Measurements from ENCODE around the gene KCNH1. TPM values are rescaled to one million over a fixed set of nuclear protein-coding genes. Genes with fewer than 3 reads are reported as not detected.

The KCNH1 gene
- total and polyA plus RNA-seq, 2 of the 4 experiments (the other 2 are of a cell fraction) = 0.27 to 0.54 TPM

DNA sequence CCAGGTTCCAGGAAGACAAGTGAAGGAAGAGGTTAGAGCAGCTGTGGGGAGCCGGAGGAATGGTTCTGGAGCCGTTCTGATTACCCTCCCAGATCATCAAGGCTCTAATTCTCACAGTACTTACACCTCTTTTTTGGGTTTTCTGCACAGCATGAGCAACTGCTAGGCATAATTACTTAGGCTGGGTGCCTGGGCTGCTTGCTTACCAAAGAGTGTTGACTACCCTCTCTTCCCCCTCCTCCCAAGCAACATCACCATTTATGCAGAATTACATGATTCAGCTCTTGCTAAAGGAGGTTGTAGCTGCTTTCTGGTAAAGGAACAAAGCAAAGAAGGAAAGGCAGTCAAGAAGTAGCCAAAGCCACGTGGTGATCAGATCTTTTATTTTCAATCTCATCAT is 397.2 kb downstream of the KCNH1 start:
- no peak for ATAC-seq (ENCODE audit: low read depth)
- H4K5ac ChIP-seq (ENCODE audit: low read depth, low read length) = no peak overlapping the region
- no peak overlapping the region for H4K91ac ChIP-seq (ENCODE audit: insufficient read depth, low read depth, low read length)
- H4K8ac ChIP-seq (ENCODE audit: low read depth in 2 of 2, low read length in 2 of 2) = no peak overlapping the region
- no peak overlapping the region for H3K4me3 ChIP-seq (ENCODE audit: insufficient read depth, low read depth, low read length)
- dilution Hi-C loops (cut with HindIII; ENCODE audit: low sequenced_read_pairs, unreplicated experiment) = no loop called here
- in situ Hi-C loops (cut with MboI; ENCODE audit: low sequenced_read_pairs) = no loop called here
- intact Hi-C loops (cut with micrococcal nuclease) = no loop called here
- TF ChIP-seq FOS (IDR thresholded peaks at IDR 0.05; ENCODE audit: low read depth, low read length) = no peak
- TF ChIP-seq POLR2A (IDR thresholded peaks at IDR 0.05; ENCODE audit: low read depth, low read length) = no peak
- no peak for TF ChIP-seq RAD21 (IDR thresholded peaks at IDR 0.05; ENCODE audit: low read length)
- no peak for TF ChIP-seq BHLHE40 (IDR thresholded peaks at IDR 0.05; ENCODE audit: low read depth, low read length)
- TF ChIP-seq, protein P1, sequence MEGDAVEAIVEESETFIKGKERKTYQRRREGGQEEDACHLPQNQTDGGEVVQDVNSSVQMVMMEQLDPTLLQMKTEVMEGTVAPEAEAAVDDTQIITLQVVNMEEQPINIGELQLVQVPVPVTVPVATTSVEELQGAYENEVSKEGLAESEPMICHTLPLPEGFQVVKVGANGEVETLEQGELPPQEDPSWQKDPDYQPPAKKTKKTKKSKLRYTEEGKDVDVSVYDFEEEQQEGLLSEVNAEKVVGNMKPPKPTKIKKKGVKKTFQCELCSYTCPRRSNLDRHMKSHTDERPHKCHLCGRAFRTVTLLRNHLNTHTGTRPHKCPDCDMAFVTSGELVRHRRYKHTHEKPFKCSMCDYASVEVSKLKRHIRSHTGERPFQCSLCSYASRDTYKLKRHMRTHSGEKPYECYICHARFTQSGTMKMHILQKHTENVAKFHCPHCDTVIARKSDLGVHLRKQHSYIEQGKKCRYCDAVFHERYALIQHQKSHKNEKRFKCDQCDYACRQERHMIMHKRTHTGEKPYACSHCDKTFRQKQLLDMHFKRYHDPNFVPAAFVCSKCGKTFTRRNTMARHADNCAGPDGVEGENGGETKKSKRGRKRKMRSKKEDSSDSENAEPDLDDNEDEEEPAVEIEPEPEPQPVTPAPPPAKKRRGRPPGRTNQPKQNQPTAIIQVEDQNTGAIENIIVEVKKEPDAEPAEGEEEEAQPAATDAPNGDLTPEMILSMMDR (conservative IDR thresholded peaks at IDR 0.05; ENCODE audit: low read depth, low read length) = no peak
- TF ChIP-seq, protein P2, sequence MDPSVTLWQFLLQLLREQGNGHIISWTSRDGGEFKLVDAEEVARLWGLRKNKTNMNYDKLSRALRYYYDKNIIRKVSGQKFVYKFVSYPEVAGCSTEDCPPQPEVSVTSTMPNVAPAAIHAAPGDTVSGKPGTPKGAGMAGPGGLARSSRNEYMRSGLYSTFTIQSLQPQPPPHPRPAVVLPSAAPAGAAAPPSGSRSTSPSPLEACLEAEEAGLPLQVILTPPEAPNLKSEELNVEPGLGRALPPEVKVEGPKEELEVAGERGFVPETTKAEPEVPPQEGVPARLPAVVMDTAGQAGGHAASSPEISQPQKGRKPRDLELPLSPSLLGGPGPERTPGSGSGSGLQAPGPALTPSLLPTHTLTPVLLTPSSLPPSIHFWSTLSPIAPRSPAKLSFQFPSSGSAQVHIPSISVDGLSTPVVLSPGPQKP (IDR thresholded peaks at IDR 0.05; ENCODE audit: borderline replicate concordance, low read depth, low read length) = no peak
- no peak for TF ChIP-seq CHD1 (IDR thresholded peaks at IDR 0.05; ENCODE audit: low read depth, low read length)
- no peak for TF ChIP-seq NFE2L2 (IDR thresholded peaks at IDR 0.05; ENCODE audit: low read depth, low read length)
- no peak for TF ChIP-seq MAZ (IDR thresholded peaks at IDR 0.05; ENCODE audit: borderline replicate concordance, low read depth, low read length)
- no peak for TF ChIP-seq SMC3 (IDR thresholded peaks at IDR 0.05; ENCODE audit: low read depth, low read length)
- DNase-seq = no peak
- H3K4me2 ChIP-seq (ENCODE audit: low read depth, low read length) = no peak overlapping the region
- no peak overlapping the region for H2AK9ac ChIP-seq (replicated peaks; ENCODE audit: low read depth, low read length, poor library complexity)
- no TSS peak for BruUV-seq (replicated peaks)
- H3K9ac ChIP-seq (ENCODE audit: low read depth, low read length) = no peak overlapping the region
- no peaks in the 10 kb centered on the region for H3K36me3 ChIP-seq (ENCODE audit: control insufficient read depth, insufficient read depth, low read length)
- WGBS, 2 experiments (ENCODE audit: extremely low coverage in 2 of 2, insufficient read length in 1 of 2) = no CpG with 5 or more reads among the region's 3 CpGs
- no peak overlapping the region for H3K56ac ChIP-seq (ENCODE audit: extremely low read depth, insufficient read depth, low read length)
- no peaks in the 10 kb centered on the region for H4K20me1 ChIP-seq (ENCODE audit: insufficient read depth, low read length)
- H2BK15ac ChIP-seq (ENCODE audit: low read depth, low read length) = no peak overlapping the region
- H3K27ac ChIP-seq (ENCODE audit: insufficient read depth, low read length) = no peak overlapping the region
- no peak overlapping the region for H2BK5ac ChIP-seq (ENCODE audit: low read depth, low read length, poor library complexity, severe bottlenecking)
- H3K14ac ChIP-seq (replicated peaks; ENCODE audit: low read depth, low read length) = no peak overlapping the region
- H3K27me3 ChIP-seq (ENCODE audit: control insufficient read depth, insufficient read depth, low read length) = no peaks in the 10 kb centered on the region
- ChIA-PET CTCF (no interaction called here), POLR2A (ENCODE audit: unreplicated experiment) (no interaction called here)
- no peak overlapping the region for H3K18ac ChIP-seq (ENCODE audit: low read depth, low read length)
- no peak overlapping the region for H2BK120ac ChIP-seq (ENCODE audit: low read depth, low read length)
- no peak overlapping the region for H2AK5ac ChIP-seq (ENCODE audit: low read depth, low read length)
- no peaks in the 10 kb centered on the region for H3K79me1 ChIP-seq (ENCODE audit: low read depth in 1 of 2, low read length in 2 of 2)
- H3K4ac ChIP-seq (ENCODE audit: low read depth, low read length) = no peak overlapping the region
- H2BK20ac ChIP-seq (ENCODE audit: low read depth, low read length) = no peak overlapping the region
- H3K9me1 ChIP-seq (ENCODE audit: insufficient read depth, low read length) = no peaks in the 10 kb centered on the region; the same call in 1 of the 2 replicates
- H2AFZ ChIP-seq (replicated peaks; ENCODE audit: low read length, poor library complexity) = no peak overlapping the region
- H3K4me1 ChIP-seq (ENCODE audit: control insufficient read depth, insufficient read depth, low read length) = no peaks in the 10 kb centered on the region
- no peak overlapping the region for H3K23ac ChIP-seq (ENCODE audit: low read depth, low read length)
- H3K9me3 ChIP-seq (ENCODE audit: control insufficient read depth, insufficient read depth, low read length) = no peaks in the 10 kb centered on the region
